ENCODE results near the gene EHBP1.

The EHBP1 gene

DNA sequence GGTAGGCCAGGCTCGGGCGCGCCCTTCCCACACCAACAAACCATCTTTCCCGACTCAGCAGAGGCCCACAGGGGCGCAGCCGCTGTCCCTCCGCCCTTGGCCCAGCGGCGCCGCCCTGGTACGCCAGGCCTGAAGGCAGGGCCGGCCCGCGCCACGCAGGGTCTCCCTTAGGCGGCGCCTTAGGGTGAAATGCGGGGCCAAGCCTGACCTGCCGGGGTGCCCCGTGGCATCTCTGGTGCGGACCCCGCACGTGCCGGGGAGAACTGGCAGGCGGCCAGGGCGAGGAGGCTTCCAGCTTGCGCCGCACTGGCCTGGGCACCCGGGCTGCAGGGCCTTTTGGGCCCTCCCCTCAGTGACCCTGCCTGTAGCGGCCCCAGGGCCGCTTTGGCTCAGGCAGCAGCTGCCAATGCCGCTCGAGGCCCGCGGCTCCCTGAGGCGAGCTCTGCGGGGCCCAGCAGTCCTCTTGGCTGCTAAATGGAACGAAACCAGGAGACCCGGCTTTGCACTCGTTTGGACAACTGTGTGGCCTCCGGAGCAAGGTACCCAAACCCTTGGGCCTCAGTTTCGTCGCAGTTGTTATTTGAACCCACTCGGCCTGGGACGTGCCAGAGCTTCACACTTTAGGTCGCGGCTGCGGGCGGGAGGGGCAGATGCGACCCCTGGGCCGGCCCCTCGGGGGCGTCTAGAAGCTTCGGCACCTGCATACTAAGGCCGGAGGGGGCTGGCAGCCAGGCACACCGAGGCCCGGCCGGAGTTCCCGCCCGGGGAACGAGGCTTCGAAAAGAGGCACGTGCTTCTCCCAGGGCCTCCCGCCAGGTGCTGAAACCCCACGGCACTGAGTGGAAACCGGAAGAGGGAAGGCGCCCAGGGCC, 353.6 kb downstream of the EHBP1 start:
- no peak overlapping the region for H3K9ac ChIP-seq

DNA sequence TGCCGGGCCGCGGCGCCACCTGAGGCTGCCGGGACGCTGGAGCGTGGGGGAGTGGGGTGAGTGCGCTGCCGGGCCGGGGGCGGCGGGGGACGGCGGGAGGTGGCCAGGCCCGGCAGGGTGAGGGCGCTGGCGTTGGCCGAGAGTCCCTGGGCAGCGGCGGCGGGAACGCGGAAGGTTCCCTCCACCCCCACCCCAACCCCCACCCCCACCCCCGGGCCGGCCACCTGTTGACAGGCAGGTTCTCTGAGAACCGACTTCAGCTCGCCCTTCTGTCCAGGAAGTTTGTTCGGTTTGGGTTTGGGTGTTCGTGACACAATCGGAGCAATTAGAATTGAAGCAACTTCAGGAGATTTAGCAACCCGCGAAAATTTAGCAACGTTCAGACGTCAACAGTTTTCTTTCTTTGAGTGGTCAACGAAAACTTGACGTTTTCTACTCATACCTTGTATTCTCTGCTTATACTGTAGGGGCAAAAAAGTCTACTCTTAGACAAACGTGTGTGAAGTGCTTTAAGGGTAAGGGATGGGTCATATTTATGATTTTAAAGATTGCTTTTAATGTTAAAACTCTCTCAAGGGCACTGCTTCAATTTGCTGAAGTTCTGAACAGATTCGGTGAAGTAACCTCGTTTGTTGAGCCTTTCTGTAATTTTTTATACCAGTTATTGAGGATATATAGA, 354.4 kb downstream of the EHBP1 start:
- no peaks in the 10 kb centered on the region for H3K27me3 ChIP-seq (ENCODE audit: insufficient read depth, low read depth)
- no peak overlapping the region for H2AFZ ChIP-seq (ENCODE audit: low read depth)
- H4K20me1 ChIP-seq (ENCODE audit: insufficient read depth): no peaks in the 10 kb centered on the region
- no peaks in the 10 kb centered on the region for H3K4me1 ChIP-seq (ENCODE audit: low read depth, poor library complexity, severe bottlenecking)
- H3K4me3 ChIP-seq (IDR thresholded peaks at IDR 0.05; ENCODE audit: insufficient read depth, low read depth, low read length): no peak overlapping the region
- no peak overlapping the region for H3K9ac ChIP-seq
- no peaks in the 10 kb centered on the region for H3K79me2 ChIP-seq (ENCODE audit: insufficient read depth, low read depth)
- no peaks in the 10 kb centered on the region for H3K36me3 ChIP-seq (ENCODE audit: insufficient read depth)
- TF ChIP-seq, protein P1, sequence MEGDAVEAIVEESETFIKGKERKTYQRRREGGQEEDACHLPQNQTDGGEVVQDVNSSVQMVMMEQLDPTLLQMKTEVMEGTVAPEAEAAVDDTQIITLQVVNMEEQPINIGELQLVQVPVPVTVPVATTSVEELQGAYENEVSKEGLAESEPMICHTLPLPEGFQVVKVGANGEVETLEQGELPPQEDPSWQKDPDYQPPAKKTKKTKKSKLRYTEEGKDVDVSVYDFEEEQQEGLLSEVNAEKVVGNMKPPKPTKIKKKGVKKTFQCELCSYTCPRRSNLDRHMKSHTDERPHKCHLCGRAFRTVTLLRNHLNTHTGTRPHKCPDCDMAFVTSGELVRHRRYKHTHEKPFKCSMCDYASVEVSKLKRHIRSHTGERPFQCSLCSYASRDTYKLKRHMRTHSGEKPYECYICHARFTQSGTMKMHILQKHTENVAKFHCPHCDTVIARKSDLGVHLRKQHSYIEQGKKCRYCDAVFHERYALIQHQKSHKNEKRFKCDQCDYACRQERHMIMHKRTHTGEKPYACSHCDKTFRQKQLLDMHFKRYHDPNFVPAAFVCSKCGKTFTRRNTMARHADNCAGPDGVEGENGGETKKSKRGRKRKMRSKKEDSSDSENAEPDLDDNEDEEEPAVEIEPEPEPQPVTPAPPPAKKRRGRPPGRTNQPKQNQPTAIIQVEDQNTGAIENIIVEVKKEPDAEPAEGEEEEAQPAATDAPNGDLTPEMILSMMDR (conservative IDR thresholded peaks at IDR 0.05; ENCODE audit: low read depth, low read length): no peak
- no peak overlapping the region for H3K4me2 ChIP-seq
- no peak overlapping the region for H3K27ac ChIP-seq

More for the DNA sequence above, 353.6 kb downstream of the EHBP1 start:
- Histone ChIP-seq H3K27ac (no peak overlapping the region), H4K20me1 (ENCODE audit: insufficient read depth) (no peaks in the 10 kb centered on the region), H3K79me2 (ENCODE audit: insufficient read depth, low read depth) (no peaks in the 10 kb centered on the region), H3K4me2 (no peak overlapping the region), H2AFZ (ENCODE audit: low read depth) (no peak overlapping the region), H3K4me3 (IDR thresholded peaks at IDR 0.05; ENCODE audit: insufficient read depth, low read depth, low read length) (no peak overlapping the region), H3K36me3 (ENCODE audit: insufficient read depth) (no peaks in the 10 kb centered on the region), H3K4me1 (ENCODE audit: low read depth, poor library complexity, severe bottlenecking) (no peaks in the 10 kb centered on the region), H3K27me3 (ENCODE audit: insufficient read depth, low read depth) (no peaks in the 10 kb centered on the region)
- TF ChIP-seq, protein P1 (conservative IDR thresholded peaks at IDR 0.05; ENCODE audit: low read depth, low read length): no peak

DNA sequence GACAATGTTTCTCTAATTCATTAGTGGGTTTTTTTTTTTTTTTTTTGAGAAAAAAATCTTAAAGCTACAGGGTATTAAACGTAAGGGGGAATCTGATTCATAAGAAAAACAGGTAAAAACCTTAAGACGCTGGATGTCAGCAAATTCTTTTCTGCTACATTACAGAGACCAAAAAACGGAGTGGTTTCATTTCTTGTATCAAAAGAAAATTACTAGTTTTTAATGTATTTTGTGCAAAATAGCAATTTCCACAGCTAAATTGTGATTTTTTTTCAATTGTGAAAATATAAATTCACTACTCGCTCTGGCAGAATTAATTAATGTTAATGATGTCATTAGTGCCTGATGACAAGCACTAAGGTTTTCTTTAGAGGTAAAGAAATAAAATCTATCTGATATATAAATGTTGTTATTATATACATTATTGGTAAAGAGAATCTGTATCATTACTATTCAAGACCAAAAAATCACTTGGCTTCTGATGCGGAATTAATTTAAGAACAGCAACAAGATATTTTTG, 355.0 kb downstream of the EHBP1 start:
- H3K4me2 ChIP-seq: no peak overlapping the region

DNA sequence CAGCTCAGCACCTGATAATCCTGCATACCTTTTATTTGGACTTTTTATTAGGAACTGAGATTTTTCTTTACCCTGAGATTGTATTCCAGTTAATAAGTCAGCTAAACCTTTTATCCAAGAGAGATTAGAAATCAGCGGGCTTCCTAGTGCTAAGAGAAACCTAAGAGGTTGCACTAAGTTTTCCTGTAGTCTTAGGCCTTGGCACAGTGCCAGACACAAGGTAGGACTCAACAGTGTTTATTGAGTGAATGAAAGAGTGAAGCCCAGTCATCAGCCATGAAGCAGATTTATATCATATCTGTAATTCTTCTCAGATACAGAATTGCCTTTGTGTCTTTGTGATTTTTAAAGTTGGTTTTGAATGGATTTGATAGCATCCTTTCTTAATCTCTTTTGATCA, 358.7 kb downstream of the EHBP1 start:
- Histone ChIP-seq H3K4me3 (IDR thresholded peaks at IDR 0.05; ENCODE audit: insufficient read depth, low read depth, low read length) (no peak overlapping the region), H3K27me3 (ENCODE audit: insufficient read depth, low read depth) (no peaks in the 10 kb centered on the region), H3K4me1 (ENCODE audit: low read depth, poor library complexity, severe bottlenecking) (no peaks in the 10 kb centered on the region), H3K27ac (no peak overlapping the region), H3K4me2 (no peak overlapping the region), H3K36me3 (ENCODE audit: insufficient read depth) (no peaks in the 10 kb centered on the region), H3K9ac (no peak overlapping the region), H3K79me2 (ENCODE audit: insufficient read depth, low read depth) (no peaks in the 10 kb centered on the region), H4K20me1 (ENCODE audit: insufficient read depth) (no peaks in the 10 kb centered on the region), H2AFZ (ENCODE audit: low read depth) (no peak overlapping the region)
- TF ChIP-seq, protein P1 (conservative IDR thresholded peaks at IDR 0.05; ENCODE audit: low read depth, low read length): no peak

More for the DNA sequence above, 355.0 kb downstream of the EHBP1 start:
- H2AFZ ChIP-seq (ENCODE audit: low read depth): no peak overlapping the region
- TF ChIP-seq, protein P1 (conservative IDR thresholded peaks at IDR 0.05; ENCODE audit: low read depth, low read length): no peak
- H3K9ac ChIP-seq: no peak overlapping the region
- H3K27me3 ChIP-seq (ENCODE audit: insufficient read depth, low read depth): no peaks in the 10 kb centered on the region
- no peaks in the 10 kb centered on the region for H3K4me1 ChIP-seq (ENCODE audit: low read depth, poor library complexity, severe bottlenecking)
- H3K79me2 ChIP-seq (ENCODE audit: insufficient read depth, low read depth): no peaks in the 10 kb centered on the region
- H4K20me1 ChIP-seq (ENCODE audit: insufficient read depth): no peaks in the 10 kb centered on the region
- no peak overlapping the region for H3K4me3 ChIP-seq (IDR thresholded peaks at IDR 0.05; ENCODE audit: insufficient read depth, low read depth, low read length)
- H3K27ac ChIP-seq: no peak overlapping the region
- H3K36me3 ChIP-seq (ENCODE audit: insufficient read depth): no peaks in the 10 kb centered on the region

All from KMS-11 (cell line).